DLD1 (cell line): ENCODE results near the gene ELAC1.

Experiments used
- in situ Hi-C: cut with HindIII; loops from 2 replicates; pipeline ENCODE4 v1.10.0; 2017; ENCODE audit warnings: low sequenced_read_pairs

Gene ELAC1

GRCh38 chr18:51013259-51013658 lies 45.4 kb downstream of the ELAC1 start:
- in situ Hi-C loops = no loop called here

GRCh38 chr18:51017140-51017879 lies 49.5 kb downstream of the ELAC1 start:
- in situ Hi-C loops = no loop called here

GRCh38 chr18:51020536-51020935 lies 52.7 kb downstream of the ELAC1 start:
- in situ Hi-C loops = no loop called here

DNA sequence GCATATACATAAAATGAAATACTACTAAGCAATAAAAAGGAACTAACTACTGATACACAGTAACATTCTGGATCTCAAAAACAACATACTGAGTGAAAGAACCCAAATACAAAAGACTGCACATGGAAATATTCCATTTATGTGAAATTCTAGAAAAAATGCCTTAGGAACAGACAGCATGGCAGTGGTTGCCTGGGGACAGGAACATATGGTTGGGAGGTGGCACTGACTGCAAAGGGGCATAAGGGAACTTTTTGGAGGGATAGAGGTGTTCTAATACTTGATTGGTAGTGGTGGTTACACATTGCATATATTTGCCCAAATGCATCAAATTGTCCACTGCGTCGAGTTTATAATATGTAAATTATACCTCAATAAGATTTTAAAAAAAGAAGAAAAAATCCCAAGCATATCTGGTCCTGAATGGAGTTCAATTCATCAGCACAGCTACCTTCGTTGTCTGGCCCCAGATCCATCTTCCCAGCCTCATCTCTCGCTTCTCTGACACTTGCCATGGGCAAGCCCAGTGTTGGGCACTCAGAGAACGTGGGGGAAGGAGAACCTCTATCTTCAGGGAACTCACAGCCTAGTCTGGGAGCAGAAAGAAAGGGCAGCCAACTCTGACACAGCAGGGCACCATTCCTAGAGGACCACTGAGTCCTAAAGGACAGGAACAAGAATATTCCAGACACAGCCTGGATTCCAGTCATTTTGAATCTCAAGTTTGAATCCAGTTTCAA lies 53.6 kb downstream of the ELAC1 start:
- in situ Hi-C loops = no loop called here

- in situ Hi-C loops = no loop called here
Observed at GRCh38 chr18:51025512-51025911, 57.7 kb downstream of the ELAC1 start.

- in situ Hi-C loops = no loop called here
Observed at GRCh38 chr18:51028201-51028805, 60.5 kb downstream of the ELAC1 start.

DNA sequence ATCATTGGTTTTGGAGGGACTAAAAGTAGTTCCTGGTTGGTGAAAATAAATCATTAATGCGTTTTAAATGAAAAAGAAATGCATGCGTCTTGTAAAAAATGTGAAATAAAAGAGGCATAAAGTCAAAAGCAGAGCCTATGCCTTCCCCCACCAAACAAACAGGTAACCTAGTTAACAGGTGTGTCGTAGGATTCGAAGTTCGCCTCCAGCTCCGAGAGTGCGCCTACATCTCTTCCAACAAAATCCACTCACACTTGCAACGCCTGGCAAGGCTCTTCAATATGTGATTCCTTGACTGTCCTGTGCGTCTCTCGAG lies 61.5 kb downstream of the ELAC1 start:
- in situ Hi-C loops = no loop called here

GRCh38 chr18:51029694-51030536 lies 62.1 kb downstream of the ELAC1 start, which contains the start of gene SMAD4:
SMAD4 (plus strand) TSS chr18:51030213; CDS start chr18:51047047, 16,834 bp downstream.
- in situ Hi-C loops = no loop called here

GRCh38 chr18:51030537-51031258 lies 62.9 kb downstream of the ELAC1 start:
- in situ Hi-C loops = no loop called here

GRCh38 chr18:51032193-51032592 lies 64.4 kb downstream of the ELAC1 start:
- in situ Hi-C loops = no loop called here

- in situ Hi-C loops = no loop called here
Observed at GRCh38 chr18:51037230-51037629, 69.4 kb downstream of the ELAC1 start.
